Measurements from ENCODE around the gene ATP2A2. TPM values are rescaled to one million over a fixed set of nuclear protein-coding genes. Genes with fewer than 3 reads are reported as not detected.

ATP2A2 gene
- total and polyA plus RNA-seq, 7 experiments from 2014 or later, result 2.1 to 160 (median 82.8) TPM

GRCh38 chr12:110280392-110280778 is 662 bp upstream of the ATP2A2 start:
- peaks cover 0 to 30% (median 3%) of the 10 kb centered on the region in 5 donors for H3K36me3 Mint-ChIP-seq
- H3K4me1 ChIP-seq (ENCODE audit: control insufficient read depth in 2 of 2, insufficient read depth in 2 of 2, low read length in 2 of 2), result peaks cover 12 to 27% of the 10 kb centered on the region in 2 donors
- ChIA-PET POLR2A (interaction anchor here (0.6 to 2.5 kb wide), 9 partner anchors 10 to 1718 kb away, joined by 3 to 7 read pairs (median 4); partner anchors contain the start of genes ARPC3, FAM216A, GPN3 and IFT81), CTCF (interaction anchor here (0.7 to 1.6 kb wide), 4 partner anchors 12 to 233 kb away, joined by 3 read pairs; no protein-coding TSS in a partner anchor)
- H3K27ac Mint-ChIP-seq, result peak overlapping the region; percentile 4 to 93 (median 88)
- H3K4me3 ChIP-seq (ENCODE audit: low read length), result peak overlapping the region; percentile 83
- peaks cover 0 to 11% (median 0%) of the 10 kb centered on the region in 5 donors for H3K27me3 Mint-ChIP-seq
- H3K4me3 Mint-ChIP-seq, result peak overlapping the region; percentile 82 to 96 (median 90)
- no peaks in the 10 kb centered on the region for H3K9me3 Mint-ChIP-seq
- intact Hi-C loops (cut with micrococcal nuclease), result loop anchor here (1.0 to 10.0 kb wide), 9 partner anchors 122 to 708 kb away; partner anchors contain the start of genes ANAPC7 (in 1 of the 2), ANKRD13A (in 1 of the 2), GIT2 (in 1 of the 2) and GLTP (in 1 of the 2)
- H3K27me3 ChIP-seq (ENCODE audit: control insufficient read depth in 2 of 2, insufficient read depth in 2 of 2, low read length in 2 of 2), result no peaks in the 10 kb centered on the region
- DNase-seq (peak in 3 of 9 donors; percentile 41 to 62 (median 52)), ATAC-seq (peak; percentile 20)
- no peaks in the 10 kb centered on the region for H3K9me3 ChIP-seq (ENCODE audit: control insufficient read depth in 2 of 3, low read length in 3 of 3)
- peaks cover 37 to 46% (median 44%) of the 10 kb centered on the region in 7 donors for H3K4me1 Mint-ChIP-seq
- peak overlapping the region; percentile 87 for H3K27ac ChIP-seq (ENCODE audit: low read depth, low read length)
- peaks cover 0 to 7% (median 0%) of the 10 kb centered on the region in 3 experiments for H3K36me3 ChIP-seq (ENCODE audit: control insufficient read depth in 2 of 3, insufficient read depth in 3 of 3, low read length in 3 of 3)

- peaks cover 0 to 8% (median 0%) of the 10 kb centered on the region in 3 experiments for H3K36me3 ChIP-seq (ENCODE audit: control insufficient read depth in 2 of 3, insufficient read depth in 3 of 3, low read length in 3 of 3)
- intact Hi-C loops (cut with micrococcal nuclease), result loop anchor here (1.0 to 10.0 kb wide), 16 partner anchors 121 to 709 kb away; partner anchors contain the start of genes ANAPC7 (in 2 of the 2), C12orf76 (in 2 of the 2), GIT2 (in 2 of the 2) and PPP1CC (in 2 of the 2)
- H3K27me3 ChIP-seq (ENCODE audit: control insufficient read depth in 2 of 2, insufficient read depth in 2 of 2, low read length in 2 of 2), result no peaks in the 10 kb centered on the region
- peak overlapping the region; percentile 92 for H3K27ac ChIP-seq (ENCODE audit: low read depth, low read length)
- peak overlapping the region; percentile 86 to 95 (median 93) for H3K4me3 Mint-ChIP-seq
- ATAC-seq, result peak; percentile 25
- H3K27ac Mint-ChIP-seq, result peak overlapping the region; percentile 69 to 93 (median 88)
- H3K4me3 ChIP-seq (ENCODE audit: low read length), result peak overlapping the region; percentile 76
- peaks cover 0 to 32% (median 6%) of the 10 kb centered on the region in 5 donors for H3K36me3 Mint-ChIP-seq
- POLR2A ChIA-PET, result interaction anchor here (0.7 to 2.5 kb wide), 5 partner anchors 8 to 168 kb away, joined by 3 to 6 read pairs (median 4); partner anchors contain the start of gene ARPC3
- H3K4me1 Mint-ChIP-seq, result peaks cover 40 to 57% (median 55%) of the 10 kb centered on the region in 7 donors
- H3K9me3 ChIP-seq (ENCODE audit: control insufficient read depth in 2 of 3, low read length in 3 of 3), result no peaks in the 10 kb centered on the region
- H3K27me3 Mint-ChIP-seq, result peaks cover 0 to 11% (median 0%) of the 10 kb centered on the region in 5 donors
- DNase-seq, result peak; percentile 22 to 74 (median 29)
- peaks cover 12 to 27% of the 10 kb centered on the region in 2 donors for H3K4me1 ChIP-seq (ENCODE audit: control insufficient read depth in 2 of 2, insufficient read depth in 2 of 2, low read length in 2 of 2)
- H3K9me3 Mint-ChIP-seq, result no peaks in the 10 kb centered on the region
- CTCF ChIA-PET, result no interaction called here
Measured at GRCh38 chr12:110281549-110282299, 677 bp downstream of the ATP2A2 start.

- ATAC-seq (no peak), DNase-seq (peak in 2 of 9 donors; percentile 14 to 18)
- Mint-ChIP-seq H3K27me3 (peaks cover 0 to 6% (median 0%) of the 10 kb centered on the region in 5 donors), H3K27ac (peak overlapping the region; percentile 69 to 93 (median 88)), H3K36me3 (peaks cover 0 to 35% (median 6%) of the 10 kb centered on the region in 5 donors), H3K4me1 (peaks cover 44 to 62% (median 58%) of the 10 kb centered on the region in 7 donors), H3K4me3 (peak overlapping the region; percentile 86 to 95 (median 93)), H3K9me3 (no peaks in the 10 kb centered on the region)
- ChIA-PET POLR2A (interaction anchor here (1.4 to 2.5 kb wide), 2 partner anchors 13 to 168 kb away, joined by 4 to 6 read pairs; partner anchors contain the start of gene ARPC3), CTCF (interaction anchor here (0.6 to 0.7 kb wide), 2 partner anchors 38 to 149 kb away, joined by 3 read pairs; no protein-coding TSS in a partner anchor)
- peaks cover 0 to 11% (median 0%) of the 10 kb centered on the region in 3 experiments for H3K36me3 ChIP-seq (ENCODE audit: control insufficient read depth in 2 of 3, insufficient read depth in 3 of 3, low read length in 3 of 3)
- H3K9me3 ChIP-seq (ENCODE audit: control insufficient read depth in 2 of 3, low read length in 3 of 3), result no peaks in the 10 kb centered on the region
- peak overlapping the region; percentile 76 for H3K4me3 ChIP-seq (ENCODE audit: low read length)
- no peaks in the 10 kb centered on the region for H3K27me3 ChIP-seq (ENCODE audit: control insufficient read depth in 2 of 2, insufficient read depth in 2 of 2, low read length in 2 of 2)
- intact Hi-C loops (cut with micrococcal nuclease), result loop anchor here (1.0 to 10.0 kb wide), 6 partner anchors 234 to 710 kb away; partner anchors contain the start of genes ANKRD13A (in 1 of the 2), C12orf76 (in 1 of the 2), GIT2 (in 1 of the 2) and GLTP (in 1 of the 2)
- H3K4me1 ChIP-seq (ENCODE audit: control insufficient read depth in 2 of 2, insufficient read depth in 2 of 2, low read length in 2 of 2), result peaks cover 12 to 27% of the 10 kb centered on the region in 2 donors
- peak overlapping the region; percentile 92 for H3K27ac ChIP-seq (ENCODE audit: low read depth, low read length)
Measured at GRCh38 chr12:110282300-110282860, 1.3 kb downstream of the ATP2A2 start.

GRCh38 chr12:110282956-110283817 is 2.1 kb downstream of the ATP2A2 start:
- no peak for ATAC-seq
- ChIA-PET POLR2A (interaction anchor here (1.2 to 2.5 kb wide), 2 partner anchors 10 to 167 kb away, joined by 3 to 6 read pairs; partner anchors contain the start of gene ARPC3), CTCF (interaction anchor here (0.6 to 0.7 kb wide), 2 partner anchors 39 to 148 kb away, joined by 3 read pairs; no protein-coding TSS in a partner anchor)

GRCh38 chr12:110284597-110284996 is 3.5 kb downstream of the ATP2A2 start:
- intact Hi-C loops (cut with micrococcal nuclease), result loop anchor here (2.0 to 10.0 kb wide), 6 partner anchors 14 to 712 kb away; partner anchors contain the start of genes ANKRD13A (in 1 of the 2), GIT2 (in 1 of the 2), GLTP (in 1 of the 2) and MMAB (in 1 of the 2)
- peaks cover 0 to 15% (median 0%) of the 10 kb centered on the region in 3 experiments for H3K36me3 ChIP-seq (ENCODE audit: control insufficient read depth in 2 of 3, insufficient read depth in 3 of 3, low read length in 3 of 3)
- DNase-seq (no peak), ATAC-seq (no peak)
- no peak overlapping the region for H3K4me3 ChIP-seq (ENCODE audit: low read length)
- Mint-ChIP-seq H3K27me3 (peaks cover 0 to 4% (median 0%) of the 10 kb centered on the region in 5 donors), H3K36me3 (peaks cover 0 to 39% (median 6%) of the 10 kb centered on the region in 5 donors), H3K4me3 (peak overlapping the region in 9 of 10 donors; percentile 34 to 93 (median 73)), H3K4me1 (peaks cover 47 to 72% (median 68%) of the 10 kb centered on the region in 7 donors), H3K9me3 (no peaks in the 10 kb centered on the region), H3K27ac (peak overlapping the region in 4 of 9 donors; percentile 13 to 39 (median 18))
- CTCF ChIA-PET, result no interaction called here
- H3K4me1 ChIP-seq (ENCODE audit: control insufficient read depth in 2 of 2, insufficient read depth in 2 of 2, low read length in 2 of 2), result peaks cover 12 to 27% of the 10 kb centered on the region in 2 donors
- H3K27me3 ChIP-seq (ENCODE audit: control insufficient read depth in 2 of 2, insufficient read depth in 2 of 2, low read length in 2 of 2), result no peaks in the 10 kb centered on the region
- no peaks in the 10 kb centered on the region for H3K9me3 ChIP-seq (ENCODE audit: control insufficient read depth in 2 of 3, low read length in 3 of 3)
- no peak overlapping the region for H3K27ac ChIP-seq (ENCODE audit: low read depth, low read length)
- POLR2A ChIA-PET, result interaction anchor here (1.2 kb wide), 1 partner anchor 8 kb away, joined by 3 read pairs; no protein-coding TSS in a partner anchor

More at GRCh38 chr12:110282956-110283817, 2.1 kb downstream of the ATP2A2 start:
- H3K4me1 ChIP-seq (ENCODE audit: control insufficient read depth in 2 of 2, insufficient read depth in 2 of 2, low read length in 2 of 2), result peaks cover 12 to 27% of the 10 kb centered on the region in 2 donors
- no peaks in the 10 kb centered on the region for H3K27me3 ChIP-seq (ENCODE audit: control insufficient read depth in 2 of 2, insufficient read depth in 2 of 2, low read length in 2 of 2)
- peaks cover 41 to 62% (median 60%) of the 10 kb centered on the region in 7 donors for H3K4me1 Mint-ChIP-seq
- peak in 4 of 9 donors; percentile 3 to 30 (median 12) for DNase-seq
- peak overlapping the region; percentile 57 to 90 (median 88) for H3K27ac Mint-ChIP-seq
- H3K36me3 ChIP-seq (ENCODE audit: control insufficient read depth in 2 of 3, insufficient read depth in 3 of 3, low read length in 3 of 3), result peaks cover 0 to 15% (median 0%) of the 10 kb centered on the region in 3 experiments
- peak overlapping the region; percentile 86 to 95 (median 93) for H3K4me3 Mint-ChIP-seq
- intact Hi-C loops (cut with micrococcal nuclease), result loop anchor here (1.0 to 10.0 kb wide), 6 partner anchors 235 to 711 kb away; partner anchors contain the start of genes ANKRD13A (in 1 of the 2), C12orf76 (in 1 of the 2), GIT2 (in 1 of the 2) and GLTP (in 1 of the 2)
- peak overlapping the region; percentile 92 for H3K27ac ChIP-seq (ENCODE audit: low read depth, low read length)
- peaks cover 0 to 6% (median 0%) of the 10 kb centered on the region in 5 donors for H3K27me3 Mint-ChIP-seq
- H3K9me3 Mint-ChIP-seq, result no peaks in the 10 kb centered on the region
- H3K9me3 ChIP-seq (ENCODE audit: control insufficient read depth in 2 of 3, low read length in 3 of 3), result no peaks in the 10 kb centered on the region
- H3K4me3 ChIP-seq (ENCODE audit: low read length), result peak overlapping the region; percentile 76
- H3K36me3 Mint-ChIP-seq, result peaks cover 0 to 35% (median 6%) of the 10 kb centered on the region in 5 donors

Measured in naive thymus-derived CD4-positive, alpha-beta T cell (primary cell).